OCI-LY1 (cell line): ENCODE data around the gene PDE1C.

Source experiments
- H2AFZ ChIP-seq: fragments of 200-600 bp; sonication (generic), shearing (Covaris generic); 2 replicates; pipeline ENCODE4 v1.6.0; 2014; ENCODE audit warnings: antibody characterized with exemption, mild to moderate bottlenecking, low read length
- H3F3A ChIP-seq: fragments of 200-600 bp; sonication (generic), shearing (Covaris generic); 2 replicates; pipeline ENCODE4 v1.6.0; 2014; ENCODE audit warnings: mild to moderate bottlenecking, antibody characterized with exemption, low read length, moderate library complexity; ENCODE audit not compliant: insufficient read depth
- H3K27ac ChIP-seq: fragments of 200-600 bp; sonication (generic); 2 replicates; pipeline ENCODE4 v1.5.1; 2014; ENCODE audit warnings: low read length, mixed run types, mild to moderate bottlenecking, low read depth; ENCODE audit not compliant: poor library complexity, severe bottlenecking
- H3K27me3 ChIP-seq: fragments of 200-600 bp; sonication (generic); 2 replicates; pipeline ENCODE4 v1.6.0; 2014; ENCODE audit warnings: antibody characterized with exemption, mild to moderate bottlenecking, low read length, moderate library complexity; ENCODE audit not compliant: insufficient read depth
- H3K36me3 ChIP-seq: fragments of 200-600 bp; sonication (generic); 2 replicates; pipeline ENCODE4 v1.6.1; 2014; ENCODE audit warnings: mild to moderate bottlenecking, antibody characterized with exemption, low read length, moderate library complexity, mixed read lengths; ENCODE audit not compliant: insufficient read depth
- H3K4me1 ChIP-seq: fragments of 200-600 bp; sonication (generic); 2 replicates; pipeline ENCODE4 v1.5.1; 2014; ENCODE audit warnings: mild to moderate bottlenecking, low read length, moderate library complexity; ENCODE audit not compliant: insufficient read depth, severe bottlenecking
- H3K4me2 ChIP-seq: fragments of 200-600 bp; sonication (generic), shearing (Covaris generic); 2 replicates; pipeline ENCODE4 v1.6.1; 2014; ENCODE audit warnings: low read length
- H3K4me3 ChIP-seq: fragments of 200-600 bp; sonication (generic); 2 replicates; pipeline ENCODE4 v1.5.1; 2014; ENCODE audit warnings: low read length, low read depth, mild to moderate bottlenecking, mixed read lengths; ENCODE audit not compliant: poor library complexity, severe bottlenecking
- H3K79me2 ChIP-seq: fragments of 200-600 bp; shearing (Covaris generic); 2 replicates; pipeline ENCODE4 v1.6.1; 2016; ENCODE audit warnings: mixed run types, low read length, mixed read lengths; ENCODE audit not compliant: insufficient read depth
- H3K9ac ChIP-seq: fragments of 200-600 bp; sonication (generic), shearing (Covaris generic); 2 replicates; pipeline ENCODE4 v1.6.1; 2014; ENCODE audit warnings: mild to moderate bottlenecking, low read length, mixed read lengths
- H3K9me2 ChIP-seq: fragments of 200-600 bp; sonication (generic), shearing (Covaris generic); 2 replicates; pipeline ENCODE4 v1.6.1; 2014; ENCODE audit warnings: low read depth, mild to moderate bottlenecking, low read length, mixed read lengths
- H3K9me3 ChIP-seq: fragments of 200-600 bp; shearing (Covaris generic); 2 replicates; pipeline ENCODE4 v1.6.1; 2014; ENCODE audit warnings: low read length, mixed read lengths
- H4K20me1 ChIP-seq: fragments of 200-600 bp; sonication (generic), shearing (Covaris generic); 2 replicates; pipeline ENCODE4 v1.6.0; 2016; ENCODE audit warnings: mild to moderate bottlenecking, low read length; ENCODE audit not compliant: insufficient read depth
- CTCF ChIP-seq: fragments of 200-600 bp; sonication (generic), shearing (Covaris generic); IDR thresholded peaks from 2 replicates; pipeline ENCODE4 v1.5.1; 2017; ENCODE audit warnings: mild to moderate bottlenecking, antibody characterized with exemption, low read length, moderate library complexity, mixed read lengths
- EZH2 ChIP-seq: fragments of 200-600 bp; sonication (generic), shearing (Covaris generic); IDR thresholded peaks from 2 replicates; pipeline ENCODE4 v1.8.0; 2017; ENCODE audit warnings: borderline replicate concordance, mixed run types, mild to moderate bottlenecking, antibody characterized with exemption, low read length, moderate library complexity, mixed read lengths

Gene PDE1C

GRCh38 chr7:32022966-32023365, 47.2 kb downstream of the PDE1C start:
- Histone ChIP-seq H3K9ac (no peak overlapping the region), H3K36me3 (no peaks in the 10 kb centered on the region), H3F3A (no peaks in the 10 kb centered on the region), H3K9me3 (no peaks in the 10 kb centered on the region), H3K4me3 (no peak overlapping the region), H2AFZ (no peak overlapping the region), H3K27me3 (no peaks in the 10 kb centered on the region), H4K20me1 (no peaks in the 10 kb centered on the region), H3K4me1 (no peaks in the 10 kb centered on the region), H3K79me2 (no peaks in the 10 kb centered on the region), H3K9me2 (no peaks in the 10 kb centered on the region), H3K4me2 (no peak overlapping the region), H3K27ac (no peak overlapping the region)
- TF ChIP-seq CTCF, result no peak
- no peak for TF ChIP-seq EZH2

GRCh38 chr7:32020551-32021159, 49.6 kb downstream of the PDE1C start:
- Histone ChIP-seq H3K9me2 (no peaks in the 10 kb centered on the region), H3K4me2 (no peak overlapping the region), H3K4me3 (no peak overlapping the region), H3K27me3 (no peaks in the 10 kb centered on the region), H3K36me3 (no peaks in the 10 kb centered on the region), H3F3A (no peaks in the 10 kb centered on the region), H2AFZ (no peak overlapping the region), H3K9me3 (no peaks in the 10 kb centered on the region), H3K4me1 (no peaks in the 10 kb centered on the region), H3K9ac (no peak overlapping the region), H4K20me1 (no peaks in the 10 kb centered on the region), H3K79me2 (no peaks in the 10 kb centered on the region), H3K27ac (no peak overlapping the region)
- no peak for TF ChIP-seq EZH2
- TF ChIP-seq CTCF, result no peak

- TF ChIP-seq CTCF, result no peak
- no peak for TF ChIP-seq EZH2
These were observed 51.2 kb downstream of the PDE1C start for GRCh38 chr7:32018845-32019578.

More at GRCh38 chr7:32018845-32019578, 51.2 kb downstream of the PDE1C start:
- Histone ChIP-seq H3F3A (no peaks in the 10 kb centered on the region), H3K36me3 (no peaks in the 10 kb centered on the region), H3K27me3 (no peaks in the 10 kb centered on the region), H3K9ac (no peak overlapping the region), H4K20me1 (no peaks in the 10 kb centered on the region), H3K9me3 (no peaks in the 10 kb centered on the region), H3K4me1 (no peaks in the 10 kb centered on the region), H3K9me2 (no peaks in the 10 kb centered on the region), H3K79me2 (no peaks in the 10 kb centered on the region), H3K4me3 (no peak overlapping the region), H3K27ac (no peak overlapping the region), H2AFZ (no peak overlapping the region), H3K4me2 (no peak overlapping the region)
